Adrenal gland (tissue), 5 donors: ENCODE results near the gene PRKN.

ENCODE experiments used
- CTCF ChIP-seq, 6 experiments: fragments of 450-650 bp in 4 of 6; fragments of 200-600 bp in 2 of 6; sonication (generic) in 1 of 6; IDR thresholded peaks; 1 replicate in 5 of 6; 2 replicates in 1 of 6; pipeline versions ENCODE4 v1.5.1 to v1.8.0; 2016 to 2021; ENCODE audit warnings: antibody characterized with exemption in 6 of 6, mild to moderate bottlenecking in 2 of 6, moderate library complexity in 1 of 6
- POLR2A ChIP-seq, 2 donors: fragments of 450-650 bp; IDR thresholded peaks; one replicate each; pipeline ENCODE4 v1.6.1; 2017; ENCODE audit warnings: antibody characterized with exemption in 2 of 2, mild to moderate bottlenecking in 2 of 2, moderate library complexity in 1 of 2
- donor health status: DM: no; HTN: no; CAD: no.

DNA sequence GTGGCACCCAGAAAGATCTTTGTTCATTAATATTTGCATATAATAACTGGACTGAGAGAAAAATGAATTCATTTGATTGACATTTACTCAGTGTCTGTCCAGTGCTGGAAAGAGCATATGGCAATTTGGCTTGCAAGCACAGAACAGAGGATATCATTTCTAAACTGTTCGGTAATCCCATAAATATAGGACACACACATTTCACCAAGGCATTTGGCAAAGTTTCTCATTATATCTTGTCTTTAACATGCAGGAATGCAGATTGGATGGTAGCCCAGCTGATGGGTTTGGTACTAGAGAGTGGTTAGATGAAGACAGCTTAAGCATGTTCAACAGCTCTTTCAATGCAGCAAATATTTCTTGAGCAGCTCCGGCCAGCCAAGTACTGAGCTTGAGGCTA is 259.2 kb downstream of the PRKN start:
- TF ChIP-seq CTCF (IDR thresholded peaks at IDR 0.05) (no peak), POLR2A (IDR thresholded peaks at IDR 0.05) (no peak)
